Spleen (tissue), 11 donors: ENCODE data around the gene MED26. TPM values are rescaled to one million over a fixed set of nuclear protein-coding genes. Genes with fewer than 3 reads are reported as not detected.
A peak's percentile ranks its signal among the peaks of the same experiment; 100 is the strongest.

Experiments used
- DNase-seq: peaks from one replicate; pipeline ENCODE4 v3.0.0-alpha.2; 2020
- H3K27ac ChIP-seq, 8 donors: fragments of 200-600 bp; sonication (generic) in 7 of 8; 1 replicate in 4 of 8; 2 replicates in 4 of 8; pipeline versions ENCODE4 v1.5.0 to v1.8.0; 2016 to 2021; ENCODE audit warnings: inconsistent platforms in 4 of 8, mild to moderate bottlenecking in 4 of 8, moderate library complexity in 1 of 8
- H3K27me3 ChIP-seq, 7 donors: fragments of 200-600 bp; sonication (generic) in 6 of 7; replicated peaks in 1 of 7; 1 replicate in 4 of 7; 2 replicates in 3 of 7; pipeline versions ENCODE4 v1.5.0 to v1.8.0; 2016 to 2021; ENCODE audit warnings: inconsistent platforms in 3 of 7, mild to moderate bottlenecking in 1 of 7
- H3K36me3 ChIP-seq, 6 donors: fragments of 200-600 bp; sonication (generic) in 5 of 6; 1 replicate in 4 of 6; 2 replicates in 2 of 6; pipeline versions ENCODE4 v1.5.0 to v1.8.0; 2016 to 2021; ENCODE audit warnings: inconsistent platforms in 2 of 6
- H3K4me1 ChIP-seq, 6 donors: fragments of 200-600 bp; sonication (generic) in 5 of 6; 1 replicate in 3 of 6; 2 replicates in 3 of 6; pipeline versions ENCODE4 v1.5.0 to v1.8.0; 2016 to 2021; ENCODE audit warnings: inconsistent platforms in 3 of 6
- H3K4me3 ChIP-seq, 8 donors: fragments of 200-600 bp; sonication (generic) in 7 of 8; 1 replicate in 4 of 8; 2 replicates in 4 of 8; pipeline versions ENCODE4 v1.5.0 to v1.8.0; 2016 to 2021; ENCODE audit warnings: inconsistent platforms in 4 of 8, mild to moderate bottlenecking in 4 of 8, moderate library complexity in 2 of 8
- H3K9me3 ChIP-seq, 8 donors: fragments of 200-600 bp; sonication (generic) in 7 of 8; 1 replicate in 4 of 8; 2 replicates in 4 of 8; pipeline versions ENCODE4 v1.5.0 to v1.8.0; 2016 to 2021; ENCODE audit warnings: inconsistent platforms in 4 of 8
- POLR2A ChIP-seq, 3 donors: fragments of 450-650 bp; IDR thresholded peaks; one replicate each; pipeline ENCODE4 v1.5.1; 2017; ENCODE audit warnings: antibody characterized with exemption in 3 of 3, mild to moderate bottlenecking in 1 of 3
- POLR2AphosphoS5 ChIP-seq, 3 donors: sonication (generic); formaldehyde crosslinking; IDR thresholded peaks; one replicate each; pipeline ENCODE4 v1.5.1; 2017; ENCODE audit warnings: antibody characterized with exemption in 3 of 3
- WGBS, 5 donors: extraction: QIAGEN DNeasy Blood & Tissue Kit in 3 of 5; methylation state at CpG; one replicate each; pipeline versions ENCODE4 v1.1.5 to v1.1.7; 2013 to 2018; 5-methylcytosine and 5-hydroxymethylcytosine counted together
- intact Hi-C: fragments of 100-400 bp; cut with DNase I; formaldehyde crosslinking; loops from one replicate; pipeline ENCODE4 v1.15.0; 2023; ENCODE audit warnings: low total_unique reads
- polyA plus RNA-seq, 3 donors: library from polyadenylated mRNA; stranded (reverse); fragments of 200-250 nt; gene quantifications; one replicate each; pipeline ENCODE4 v1.2.1, GENCODE V29; 2013
- total RNA-seq, 7 donors: library from RNA; depleted of rRNA in 3 of 7; stranded (reverse); fragments of >200 nt in 3 of 7; fragmentation: NEBNext Ultra II Directional in 4 of 7; extraction: Animal tissue kit (Norgen Biotek cat#: 25700) in 4 of 7; gene quantifications; one replicate each; pipeline versions ENCODE4 v1.1.0 to v1.2.1, GENCODE V29; 2016 to 2021
- TF ChIP-seq, protein P1 (sequence below), 11 experiments: fragments of 200-600 bp in 7 of 11; fragments of 450-650 bp in 4 of 11; sonication (generic) in 4 of 11; IDR thresholded peaks in 8 of 11; conservative IDR thresholded peaks in 3 of 11; 1 replicate in 7 of 11; 2 replicates in 4 of 11; pipeline versions ENCODE4 v1.4.0 to v1.8.0; 2016 to 2021; ENCODE audit warnings: antibody characterized with exemption in 11 of 11, inconsistent platforms in 4 of 11, mild to moderate bottlenecking in 1 of 11
- donor health status: healthy with polysubstance abuse.
- donor health status: DM: no; HTN: no; CAD: no; lungs with moderate emphysema.
- donor health status: DM: no; HTN: no; CAD: no.
- donor health status: Bipolar disorder and iron deficiency.
- donor health status: healthy.
- donor health status: DM: no; HTN: no; CAD: no.
- donor health status: DM: yes; HTN: yes; CAD: no.

Gene MED26
- total and polyA plus RNA-seq, 10 donors: 6.5 to 20.4 (median 15.7) TPM

GRCh38 chr19:16572332-16573211, 55.4 kb downstream of the MED26 start, which contains the start of gene SLC35E1:
TSS of gene SLC35E1 (minus strand) at chr19:16572415. CDS start at chr19:16572364, 51 bp downstream.
- WGBS, 5 donors: 0 to 1% (median 1%) methylated on average over 27 to 83 of the region's 83 CpGs
- DNase-seq: peak; percentile 97

GRCh38 chr19:16571822-16572331, 56.1 kb downstream of the MED26 start:
- TF ChIP-seq, protein P1, sequence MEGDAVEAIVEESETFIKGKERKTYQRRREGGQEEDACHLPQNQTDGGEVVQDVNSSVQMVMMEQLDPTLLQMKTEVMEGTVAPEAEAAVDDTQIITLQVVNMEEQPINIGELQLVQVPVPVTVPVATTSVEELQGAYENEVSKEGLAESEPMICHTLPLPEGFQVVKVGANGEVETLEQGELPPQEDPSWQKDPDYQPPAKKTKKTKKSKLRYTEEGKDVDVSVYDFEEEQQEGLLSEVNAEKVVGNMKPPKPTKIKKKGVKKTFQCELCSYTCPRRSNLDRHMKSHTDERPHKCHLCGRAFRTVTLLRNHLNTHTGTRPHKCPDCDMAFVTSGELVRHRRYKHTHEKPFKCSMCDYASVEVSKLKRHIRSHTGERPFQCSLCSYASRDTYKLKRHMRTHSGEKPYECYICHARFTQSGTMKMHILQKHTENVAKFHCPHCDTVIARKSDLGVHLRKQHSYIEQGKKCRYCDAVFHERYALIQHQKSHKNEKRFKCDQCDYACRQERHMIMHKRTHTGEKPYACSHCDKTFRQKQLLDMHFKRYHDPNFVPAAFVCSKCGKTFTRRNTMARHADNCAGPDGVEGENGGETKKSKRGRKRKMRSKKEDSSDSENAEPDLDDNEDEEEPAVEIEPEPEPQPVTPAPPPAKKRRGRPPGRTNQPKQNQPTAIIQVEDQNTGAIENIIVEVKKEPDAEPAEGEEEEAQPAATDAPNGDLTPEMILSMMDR (IDR thresholded peaks at IDR 0.05 in 8 of 11, conservative IDR thresholded peaks at IDR 0.05 in 3 of 11): no peak
- TF ChIP-seq POLR2A (IDR thresholded peaks at IDR 0.05): no peak
- no peak for TF ChIP-seq POLR2AphosphoS5 (IDR thresholded peaks at IDR 0.05)
- intact Hi-C loops: no loop called here
- Histone ChIP-seq H3K27me3 (no peaks in the 10 kb centered on the region), H3K27ac (peak overlapping the region; percentile 45 to 95 (median 90)), H3K4me3 (peak overlapping the region; percentile 78 to 97 (median 90)), H3K36me3 (peaks cover 0 to 71% (median 41%) of the 10 kb centered on the region in 6 donors), H3K4me1 (peaks cover 22 to 77% (median 56%) of the 10 kb centered on the region in 6 donors), H3K9me3 (no peaks in the 10 kb centered on the region)
- 0 to 1% (median 1%) methylated on average over 16 to 75 of the region's 75 CpGs for WGBS, 5 donors
- peak; percentile 91 for DNase-seq

More at GRCh38 chr19:16572332-16573211, 55.4 kb downstream of the MED26 start, which contains the start of gene SLC35E1:
- Histone ChIP-seq H3K27me3 (no peaks in the 10 kb centered on the region), H3K4me3 (peak within 1 kb of the TSS; percentile 79 to 97 (median 90)), H3K4me1 (peaks cover 26 to 82% (median 63%) of the 10 kb centered on the region in 6 donors), H3K9me3 (no peaks in the 10 kb centered on the region), H3K27ac (peak within 1 kb of the TSS; percentile 80 to 95 (median 93)), H3K36me3 (peaks cover 0 to 71% (median 41%) of the 10 kb centered on the region in 6 donors)
- TF ChIP-seq POLR2A (IDR thresholded peaks at IDR 0.05) (peak; percentile 49 to 74 (median 49)), POLR2AphosphoS5 (IDR thresholded peaks at IDR 0.05) (peak; percentile 97 to 98 (median 97))
- TF ChIP-seq, protein P1 (IDR thresholded peaks at IDR 0.05 in 8 of 11, conservative IDR thresholded peaks at IDR 0.05 in 3 of 11): no peak
- intact Hi-C loops: no loop called here

- DNase-seq: no peak
- peak overlapping the region in 6 of 8 donors; percentile 67 to 95 (median 94) for H3K27ac ChIP-seq
- H3K27me3 ChIP-seq: no peaks in the 10 kb centered on the region
- intact Hi-C loops: no loop called here
- no peaks in the 10 kb centered on the region for H3K9me3 ChIP-seq
- H3K4me1 ChIP-seq: peaks cover 24 to 77% (median 56%) of the 10 kb centered on the region in 6 donors
- H3K36me3 ChIP-seq: peaks cover 0 to 71% (median 39%) of the 10 kb centered on the region in 6 donors
- WGBS, 5 donors: 0 to 19% (median 9%) methylated on average over 1 to 6 of the region's 6 CpGs
- TF ChIP-seq, protein P1 (IDR thresholded peaks at IDR 0.05 in 8 of 11, conservative IDR thresholded peaks at IDR 0.05 in 3 of 11): no peak
- TF ChIP-seq POLR2A (IDR thresholded peaks at IDR 0.05): no peak
- no peak for TF ChIP-seq POLR2AphosphoS5 (IDR thresholded peaks at IDR 0.05)
- H3K4me3 ChIP-seq: peak overlapping the region; percentile 78 to 97 (median 90)
Measured at GRCh38 chr19:16571283-16571682, 56.7 kb downstream of the MED26 start.
